AG09309 (cell line): Measurements from ENCODE around the gene MAP3K13.

ENCODE experiments used
- DNase-seq: peaks from one replicate; pipeline ENCODE4 v3.0.0-alpha.2; 2010; ENCODE audit warnings: low read depth
- H3K4me3 ChIP-seq: 2 replicates; pipeline ENCODE4 v1.5.1; 2011; ENCODE audit warnings: mild to moderate bottlenecking, low read depth, low read length, moderate library complexity; ENCODE audit not compliant: control insufficient read depth
- CTCF ChIP-seq: IDR thresholded peaks from 2 replicates; pipeline ENCODE4 v1.5.1; 2011; ENCODE audit warnings: mild to moderate bottlenecking, low read depth, low read length, inconsistent platforms; ENCODE audit not compliant: insufficient read depth, control insufficient read depth; ENCODE audit errors: missing control alignments

MAP3K13 gene

DNA sequence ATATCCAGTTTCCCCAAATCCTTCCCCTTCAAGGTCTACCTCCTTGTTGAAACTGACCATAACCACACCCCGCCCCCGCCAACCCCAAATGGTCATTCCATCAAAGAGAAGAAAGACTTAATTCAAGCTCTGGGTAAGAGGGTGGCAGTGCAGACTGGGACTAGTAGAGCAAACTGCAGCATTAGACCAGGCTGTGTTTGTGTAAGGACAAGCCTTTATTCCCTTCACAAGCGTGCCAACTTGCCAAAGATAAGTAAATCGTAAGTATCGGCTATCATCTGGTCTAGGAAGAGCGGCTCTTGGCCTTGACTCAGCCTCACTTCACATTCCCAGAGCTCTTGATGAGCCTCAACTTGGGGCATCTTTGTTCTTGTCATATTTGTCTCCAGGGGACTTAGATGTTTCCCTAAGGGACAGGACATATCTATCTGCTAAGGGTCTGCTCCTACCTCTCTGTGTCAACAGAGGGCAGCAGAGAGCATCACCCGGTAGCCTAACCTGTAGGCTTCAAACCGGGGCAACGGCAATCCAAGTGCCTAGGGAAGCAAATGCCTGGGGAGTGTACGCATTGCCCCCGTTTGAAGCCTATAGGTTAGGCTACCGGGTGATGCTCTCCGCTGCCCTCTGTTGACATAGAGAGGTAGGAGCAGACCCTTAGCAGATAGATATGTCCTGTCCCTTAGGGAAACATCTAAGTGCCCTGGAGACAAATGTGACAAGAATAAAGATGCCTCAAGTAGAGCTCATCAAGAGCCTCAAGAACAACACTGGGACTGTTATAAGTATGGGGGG, 8.9 kb upstream of the MAP3K13 start:
- no peak overlapping the region for H3K4me3 ChIP-seq
- DNase-seq, result no peak
- peak; percentile 65 for TF ChIP-seq CTCF

DNA sequence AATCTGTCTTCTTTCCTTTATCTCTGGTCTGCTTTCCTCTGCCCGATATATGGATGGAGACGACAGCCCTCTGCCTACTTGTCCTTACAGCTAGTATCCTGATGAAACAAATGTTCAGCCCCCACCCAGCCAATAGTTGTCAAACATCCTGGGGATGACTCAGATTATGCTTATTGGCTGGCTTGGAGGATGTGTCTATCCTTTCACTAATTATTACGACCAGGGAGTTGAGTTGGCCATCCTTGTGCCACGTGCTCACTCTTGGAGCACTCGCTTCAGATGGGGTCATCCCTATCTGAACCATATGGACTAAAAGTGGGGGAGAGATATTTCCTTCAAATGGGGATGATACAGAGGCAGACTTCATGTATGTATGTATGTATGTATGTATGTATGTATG, 6.4 kb upstream of the MAP3K13 start:
- TF ChIP-seq CTCF, result no peak
- DNase-seq, result no peak
- no peak overlapping the region for H3K4me3 ChIP-seq

- no peak for TF ChIP-seq CTCF
- H3K4me3 ChIP-seq, result no peak overlapping the region
- DNase-seq, result no peak
These were observed 1.0 kb upstream of the MAP3K13 start for GRCh38 chr3:185361920-185362319.

DNA sequence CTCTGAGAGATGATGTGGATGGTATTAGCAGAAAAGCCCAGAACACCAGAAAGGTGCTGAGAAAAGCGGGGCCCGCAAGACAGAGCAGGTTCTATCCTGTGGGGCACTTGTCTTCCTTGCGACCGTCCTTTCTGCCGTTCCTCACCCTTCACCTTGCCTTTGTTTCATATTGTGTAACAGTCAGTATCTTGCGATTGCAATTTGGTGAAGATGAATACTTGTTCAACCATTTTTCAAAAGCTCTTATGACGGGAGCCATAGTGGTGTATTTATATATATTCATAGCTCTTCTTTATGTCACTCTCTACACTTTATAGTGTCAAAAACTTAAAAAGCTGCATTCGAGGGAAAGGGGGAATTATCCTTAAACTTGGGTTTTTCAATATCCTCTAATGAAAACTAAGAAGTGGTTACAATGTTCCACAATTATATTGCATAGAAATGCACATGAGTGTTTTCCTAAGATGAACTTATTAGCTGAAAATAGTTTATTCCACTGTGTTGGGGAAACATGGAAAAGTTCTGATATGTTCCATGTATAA, 797 bp downstream of the MAP3K13 start:
- DNase-seq, result no peak
- no peak for TF ChIP-seq CTCF
- peak overlapping the region; percentile 53 for H3K4me3 ChIP-seq

DNA sequence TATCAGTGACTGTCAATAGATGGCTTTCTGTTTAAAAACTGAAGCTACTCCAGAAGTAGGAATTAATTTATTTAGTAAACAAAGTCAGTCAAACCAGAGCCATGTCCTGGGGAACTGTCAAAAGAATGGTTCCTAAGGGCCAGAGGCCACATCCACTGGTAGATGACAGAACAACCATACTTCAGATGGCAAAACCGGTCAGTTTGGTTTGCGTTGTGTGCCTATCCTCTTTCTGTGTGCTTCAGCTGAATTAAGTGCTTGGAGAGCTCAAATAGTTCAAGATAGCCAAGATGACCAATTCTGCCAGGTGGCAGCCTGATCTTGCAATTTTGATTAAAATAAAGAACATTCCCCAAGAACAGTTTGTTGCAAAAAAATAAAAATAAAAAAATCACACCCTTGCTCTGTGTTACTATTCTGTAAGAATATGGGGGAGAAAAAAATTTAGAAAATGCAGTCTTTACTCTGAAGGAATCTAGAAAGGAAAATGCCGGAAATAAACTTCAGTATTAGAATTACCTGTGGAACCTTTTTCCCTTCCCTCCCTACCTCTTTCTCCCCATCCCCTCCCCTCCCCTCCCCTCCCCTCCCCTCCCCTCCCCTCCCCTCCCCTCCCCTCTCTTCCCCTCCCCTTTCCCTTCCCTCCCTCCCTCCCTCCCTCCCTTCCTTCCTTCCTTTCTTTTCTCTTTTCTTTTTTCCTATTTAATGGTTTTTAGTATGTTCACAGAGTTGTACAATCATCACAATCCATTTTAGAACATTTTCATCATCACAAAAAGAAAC, 2.5 kb downstream of the MAP3K13 start:
- no peak for TF ChIP-seq CTCF

GRCh38 chr3:185366074-185366335, 3.1 kb downstream of the MAP3K13 start:
- no peak for TF ChIP-seq CTCF
- DNase-seq, result no peak
- H3K4me3 ChIP-seq, result no peak overlapping the region

More for the DNA sequence above, 2.5 kb downstream of the MAP3K13 start:
- no peak overlapping the region for H3K4me3 ChIP-seq
- no peak for DNase-seq
